ENCODE results near the gene LNPK.
A peak's percentile ranks its signal among the peaks of the same experiment; 100 is the strongest.
"Not testable (repeated sequence)": the region's sequence is repeated elsewhere in the genome, so short reads cannot be mapped to it uniquely, and the experiment has no call there.

LNPK gene

DNA sequence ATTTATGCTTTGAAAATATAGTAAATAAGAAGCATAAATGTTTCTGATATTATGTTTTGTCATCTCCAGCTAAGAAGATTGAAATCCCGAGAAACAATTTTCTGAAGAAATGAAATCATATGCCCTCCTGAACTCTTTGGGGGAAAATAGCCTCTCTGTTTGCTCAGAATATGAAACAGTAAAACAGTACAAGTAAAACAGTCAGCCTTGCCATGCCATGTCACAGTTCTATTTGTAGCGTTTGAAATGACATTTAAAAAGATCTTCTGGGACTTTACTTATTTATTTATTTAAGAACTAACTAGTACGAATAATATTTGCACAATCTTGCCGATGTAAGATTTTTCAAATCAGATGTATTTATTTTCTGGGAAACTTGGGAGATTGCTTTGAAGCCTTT, 98.0 kb downstream of the LNPK start:
- DNase-seq (ENCODE audit: low read depth), result no peak

DNA sequence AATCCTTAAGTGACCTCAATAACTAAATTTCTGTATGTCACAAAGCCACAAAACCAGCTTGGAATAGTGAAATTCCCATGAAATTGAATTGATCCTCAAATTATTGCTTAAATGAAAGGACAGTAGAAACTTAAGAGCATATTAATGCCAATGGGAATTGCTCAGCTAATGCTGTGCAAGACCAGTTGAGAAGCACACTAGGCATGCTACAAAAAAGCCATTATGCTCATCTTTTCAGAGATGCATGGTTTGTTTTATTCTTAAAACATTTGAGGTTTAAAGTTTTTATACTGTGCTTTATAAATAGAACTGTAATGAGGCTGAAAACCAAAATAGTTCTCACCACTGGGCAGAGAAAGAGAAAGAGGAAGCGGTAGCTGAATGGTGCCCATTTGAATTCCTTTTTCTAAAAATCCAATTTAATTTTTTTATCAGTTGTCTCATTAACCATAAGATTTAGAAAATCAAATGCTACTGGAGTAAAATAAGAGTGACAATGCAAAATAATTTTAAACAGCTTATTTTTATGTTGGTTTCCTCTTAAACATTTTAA, 98.6 kb downstream of the LNPK start:
- DNase-seq (ENCODE audit: low read depth), result no peak

DNA sequence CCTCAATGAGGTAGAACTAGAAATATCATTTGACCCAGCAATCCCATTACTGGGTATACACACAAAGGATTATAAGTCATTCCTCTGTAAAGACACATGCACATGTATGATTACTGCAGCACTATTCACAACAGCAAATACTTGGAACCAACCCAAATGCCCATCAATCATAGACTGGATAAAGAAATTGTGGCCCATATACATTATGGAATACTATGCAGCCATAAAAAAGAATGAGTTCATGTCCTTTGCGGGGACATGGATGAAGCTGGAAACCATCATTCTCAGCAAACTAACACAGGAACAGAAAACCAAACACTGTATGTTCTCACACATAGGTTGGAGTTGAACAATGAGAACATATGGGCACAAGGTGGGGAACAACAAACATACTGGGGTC, 106.1 kb downstream of the LNPK start:
- DNase-seq (ENCODE audit: low read depth), result not testable (repeated sequence)

DNA sequence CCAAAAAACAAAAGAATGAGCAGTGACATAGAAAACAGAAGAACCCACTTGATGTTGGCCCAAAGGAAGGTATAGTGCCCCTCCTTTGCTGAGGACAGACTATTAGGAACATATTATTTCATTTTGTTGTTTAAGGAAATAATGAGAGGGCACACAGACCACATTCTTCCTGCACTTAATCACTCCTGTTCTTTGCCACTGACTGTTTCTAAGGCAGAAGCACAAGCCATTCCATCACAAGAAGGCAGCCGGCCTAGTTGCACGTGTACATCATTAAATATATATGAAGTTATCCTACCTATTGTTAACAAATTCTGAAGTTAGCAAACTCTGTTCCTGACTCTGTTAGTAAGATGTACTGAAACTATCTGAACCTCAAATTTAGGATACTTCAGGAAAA, 110.0 kb downstream of the LNPK start:
- DNase-seq (ENCODE audit: low read depth), result peak; percentile 11

DNA sequence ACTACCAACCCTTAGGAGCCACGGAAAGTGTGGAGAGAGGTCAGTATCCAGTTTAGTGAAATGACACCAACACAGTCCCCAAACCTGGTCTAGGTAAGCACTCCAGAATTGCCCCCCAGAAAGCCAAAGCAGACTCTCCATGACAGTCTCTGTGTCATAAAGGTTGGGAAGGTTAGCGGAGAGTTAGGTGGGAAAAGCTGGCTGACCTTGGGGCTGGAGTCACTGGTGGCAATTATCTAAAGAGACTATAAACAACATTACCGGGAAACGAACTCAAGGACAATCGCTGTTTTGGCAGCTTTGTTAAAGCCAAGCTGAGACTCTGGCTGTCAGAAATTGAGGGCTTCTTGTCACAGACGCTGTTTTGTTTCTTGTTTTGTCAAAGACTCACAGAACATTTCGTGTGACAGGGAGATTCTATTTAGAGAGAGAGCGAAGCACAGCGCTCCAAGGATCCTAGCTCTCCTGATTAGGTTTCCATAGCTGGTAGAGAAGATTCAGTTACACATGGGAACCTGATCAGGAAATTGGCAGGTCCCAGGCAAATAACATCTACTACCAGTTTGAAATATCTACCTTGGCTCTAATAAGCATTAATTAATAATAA, 111.3 kb downstream of the LNPK start:
- DNase-seq (ENCODE audit: low read depth), result no peak

DNA sequence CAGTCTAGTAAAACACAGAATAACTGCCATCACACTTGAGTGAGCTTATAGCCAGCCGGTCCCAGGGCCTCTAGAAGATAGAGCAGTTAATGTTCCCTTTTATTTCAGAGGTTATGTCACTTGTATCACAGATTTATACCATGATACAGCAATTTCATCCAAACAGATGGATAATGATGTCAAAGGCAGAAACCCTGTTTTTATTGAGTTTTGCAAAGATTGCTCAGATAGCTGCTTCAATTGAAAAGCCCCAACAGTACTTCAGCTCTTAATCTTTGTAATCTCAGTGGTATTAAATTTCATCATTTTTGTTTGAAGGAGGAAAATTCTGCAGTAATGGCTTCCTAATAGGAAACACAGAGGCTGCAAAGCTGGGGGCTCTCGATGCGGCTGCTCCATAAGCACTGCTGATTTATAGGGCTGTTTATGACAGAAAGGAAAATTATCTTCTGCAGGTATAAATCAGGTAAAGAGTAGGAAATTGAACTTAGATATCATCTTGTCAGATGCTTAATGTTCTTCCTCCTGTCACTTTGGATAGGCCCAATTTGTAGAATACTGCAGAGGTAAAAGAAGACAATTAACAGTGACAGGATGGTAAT, 112.3 kb downstream of the LNPK start:
- DNase-seq (ENCODE audit: low read depth), result no peak

DNA sequence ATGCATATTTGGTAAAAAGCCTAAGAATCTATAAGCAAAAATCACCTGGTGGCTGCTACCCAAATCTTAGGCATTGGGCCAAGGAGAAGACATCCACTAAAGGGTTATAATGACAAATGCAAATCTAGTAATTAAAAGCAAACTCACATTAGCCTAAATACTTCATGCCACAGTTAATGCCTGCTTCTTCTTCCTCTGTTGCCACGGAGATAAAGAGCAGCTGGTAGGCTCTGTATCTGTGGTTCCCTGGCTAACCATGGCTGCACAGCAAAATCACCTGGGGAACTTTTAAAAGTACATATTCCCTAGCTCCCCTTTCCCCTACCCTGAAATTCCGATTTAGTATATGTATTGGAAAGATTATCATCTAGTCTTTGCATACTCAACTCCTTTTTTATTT, 114.3 kb downstream of the LNPK start:
- no peak for DNase-seq (ENCODE audit: low read depth)

DNA sequence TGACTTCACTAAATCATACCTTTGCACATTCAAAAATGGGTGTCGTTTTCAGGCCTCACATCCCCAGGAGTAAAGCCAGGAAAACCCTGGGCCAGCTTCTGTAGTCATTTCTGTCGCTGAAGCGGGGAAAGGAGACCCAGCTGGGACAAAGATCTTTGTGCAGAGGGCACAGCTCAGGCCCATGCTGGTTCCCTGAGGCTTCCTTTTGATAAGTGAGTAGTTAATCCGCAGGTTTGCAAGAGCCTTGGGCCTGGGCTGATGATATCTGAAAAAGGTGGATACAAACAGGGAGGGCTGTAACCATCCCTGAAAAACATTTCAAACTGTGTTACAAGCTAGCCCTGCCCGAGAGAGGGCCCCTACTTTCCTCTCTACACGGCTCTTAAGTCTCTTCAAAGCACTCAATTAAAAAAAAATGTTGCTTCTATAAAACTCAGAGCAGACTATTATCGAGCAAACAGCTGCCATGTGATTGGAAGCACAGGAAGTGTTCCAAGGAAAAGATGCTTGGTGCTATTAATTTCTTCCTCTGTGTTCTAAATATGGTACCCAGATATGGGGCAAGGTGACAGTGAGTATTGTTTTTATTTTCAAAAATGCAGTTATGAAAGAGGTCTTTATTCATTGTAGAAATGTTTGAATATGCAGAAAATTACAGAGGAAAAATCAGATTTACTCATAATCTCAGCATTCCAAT, 117.2 kb downstream of the LNPK start:
- no peak for DNase-seq (ENCODE audit: low read depth)

DNA sequence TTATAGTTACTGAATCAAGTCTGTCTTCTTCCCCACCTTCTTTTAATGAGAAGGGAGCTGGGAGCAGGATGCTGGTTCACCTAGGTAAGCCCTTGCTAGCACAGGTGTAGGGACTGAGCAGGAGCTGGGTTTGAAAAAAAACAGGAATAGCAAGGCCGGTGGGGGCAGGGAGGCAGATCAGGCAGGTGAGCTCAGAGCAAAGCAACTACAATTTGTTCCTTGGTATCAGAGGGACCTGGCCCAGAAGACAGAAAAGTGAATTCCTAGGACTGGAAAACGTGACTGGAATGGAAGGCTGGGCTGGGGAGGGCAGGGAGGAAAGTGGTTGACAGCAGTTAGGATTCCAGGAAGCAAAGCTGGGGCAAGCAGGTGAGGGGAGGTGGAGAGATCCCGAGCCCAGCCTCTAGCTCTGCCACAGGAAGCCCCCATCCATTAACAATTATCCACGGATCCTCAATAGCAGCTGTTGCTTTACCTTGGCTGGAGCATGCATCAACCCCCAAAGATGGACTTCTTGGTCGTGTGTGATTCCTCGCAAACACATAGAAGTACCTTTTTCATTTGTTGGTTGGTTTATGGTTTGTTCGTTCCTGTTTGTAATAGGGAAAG, 118.4 kb downstream of the LNPK start:
- DNase-seq (ENCODE audit: low read depth), result no peak

DNA sequence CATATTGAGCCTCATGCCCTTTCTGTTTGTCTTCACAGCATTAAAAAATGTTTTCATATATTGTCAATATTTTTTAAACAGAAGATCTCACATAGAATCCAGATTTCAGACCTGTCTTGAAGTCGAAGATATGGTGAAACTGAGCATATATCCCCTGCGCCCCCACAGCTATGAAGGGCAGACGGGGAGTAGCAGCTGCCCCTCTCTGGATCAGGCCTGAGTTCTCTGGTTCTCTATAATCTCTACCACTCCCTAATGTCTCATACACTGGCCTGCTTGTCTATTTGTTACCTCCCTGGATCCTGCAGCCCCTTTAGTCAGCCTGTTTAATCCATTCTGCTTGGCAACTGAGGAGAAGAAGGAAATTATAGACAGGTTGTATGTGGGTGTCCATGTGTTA, 122.4 kb downstream of the LNPK start:
- no peak for DNase-seq (ENCODE audit: low read depth)

DNA sequence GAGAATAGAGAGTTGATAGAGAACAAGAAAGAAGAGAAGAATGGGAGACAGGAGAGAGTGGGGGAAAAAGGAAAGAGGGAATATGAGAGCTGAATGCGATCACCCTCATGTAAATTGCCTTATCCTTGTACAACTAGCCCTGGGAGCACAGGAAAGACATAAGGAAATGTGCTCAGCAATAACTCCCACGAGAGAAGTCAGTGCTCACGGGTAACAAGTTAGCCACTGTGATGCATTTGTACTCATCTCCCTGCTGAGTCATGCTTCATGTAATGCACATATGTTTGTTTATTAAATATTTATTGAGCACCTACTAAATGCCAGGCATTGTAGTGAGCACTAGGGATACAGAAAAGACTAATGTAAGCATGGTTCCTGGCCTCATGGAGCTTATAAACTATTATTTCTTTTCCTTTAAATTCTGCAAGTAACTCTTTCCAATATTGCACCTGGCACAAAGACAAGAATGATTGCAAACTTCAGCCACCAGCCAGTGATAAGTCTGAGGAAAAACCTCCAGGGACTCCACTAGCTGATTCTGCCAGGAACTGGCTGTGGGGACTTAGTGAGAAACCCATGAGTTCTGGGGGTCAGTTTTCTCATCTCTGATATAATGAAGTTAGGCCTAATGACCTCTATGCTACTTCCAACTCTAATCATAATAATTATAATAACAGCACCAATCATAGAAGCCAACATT, 124.1 kb downstream of the LNPK start:
- DNase-seq (ENCODE audit: low read depth), result peak; percentile 22

DNA sequence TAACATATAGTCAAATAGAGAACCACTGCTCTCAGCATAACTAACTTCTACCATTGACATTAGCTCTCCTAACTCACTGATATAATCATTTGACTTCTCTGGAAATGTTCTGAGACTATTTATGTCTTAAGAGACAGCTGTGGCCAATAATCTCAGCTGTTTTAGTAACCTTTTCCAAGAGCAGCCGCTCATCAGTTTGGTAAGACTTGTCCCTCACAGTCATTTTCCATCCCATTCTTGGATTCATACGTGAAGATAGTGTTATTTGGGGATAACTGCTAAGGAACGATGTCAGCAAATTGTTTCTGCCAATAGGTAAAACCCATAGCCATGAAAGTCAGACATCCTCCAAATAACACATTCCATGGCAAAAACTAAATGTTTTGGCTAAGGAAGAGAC, 127.8 kb downstream of the LNPK start:
- DNase-seq (ENCODE audit: low read depth), result peak; percentile 12

Data from fibroblast of gingiva (primary cell).